Psoas muscle (tissue), 8 donors: Measurements from ENCODE around the gene COL6A2. TPM values are rescaled to one million over a fixed set of nuclear protein-coding genes. Genes with fewer than 3 reads are reported as not detected.
A peak's percentile ranks its signal among the peaks of the same experiment; 100 is the strongest.
"Not testable (repeated sequence)": the region's sequence is repeated elsewhere in the genome, so short reads cannot be mapped to it uniquely, and the experiment has no call there.

Experiments
- ATAC-seq, 4 donors: fragments of 200-7000 bp; cut with Tn5 transposase; one replicate each; pipeline ENCODE4 v1.9.1; 2020; ENCODE audit warnings: moderate library complexity in 3 of 4, mild to moderate bottlenecking in 2 of 4
- DNase-seq, 2 donors: peaks; one replicate each; pipeline ENCODE4 v3.0.0-alpha.2; 2020
- H3K27ac ChIP-seq: fragments of 200-600 bp; one replicate; pipeline ENCODE4 v1.8.0; 2022
- H3K27me3 ChIP-seq, 3 donors: fragments of 200-600 bp in 1 of 3; one replicate each; pipeline versions ENCODE4 v1.6.1 to v1.8.0; 2013 to 2022; ENCODE audit warnings: low read length in 2 of 3, mild to moderate bottlenecking in 2 of 3, moderate library complexity in 1 of 3; ENCODE audit not compliant: insufficient read depth in 3 of 3
- H3K36me3 ChIP-seq, 2 donors: fragments of 200-600 bp in 1 of 2; one replicate each; pipeline versions ENCODE4 v1.6.1 to v1.8.0; 2013 to 2022; ENCODE audit warnings: low read depth in 1 of 2, mild to moderate bottlenecking in 1 of 2, moderate library complexity in 1 of 2; ENCODE audit not compliant: insufficient read depth in 1 of 2
- H3K4me1 ChIP-seq: fragments of 200-600 bp; one replicate; pipeline ENCODE4 v1.8.0; 2022
- H3K4me3 ChIP-seq: fragments of 200-600 bp; one replicate; pipeline ENCODE4 v1.8.0; 2022; ENCODE audit warnings: mild to moderate bottlenecking
- H3K9me3 ChIP-seq: fragments of 200-600 bp; one replicate; pipeline ENCODE4 v1.8.0; 2022
- WGBS, 3 donors: extraction: QIAGEN DNeasy Blood & Tissue Kit; methylation state at CpG; one replicate each; pipeline versions ENCODE4 v1.1.6 to v1.1.7; 2013; 5-methylcytosine and 5-hydroxymethylcytosine counted together
- intact Hi-C, 2 donors: fragments of 100-400 bp; cut with DNase I; formaldehyde crosslinking; loops; one replicate each; pipeline versions ENCODE4 v1.11.0 to v1.14.2; 2022
- polyA plus RNA-seq, 3 donors: library from polyadenylated mRNA; stranded (reverse); fragments of 200-250 nt; gene quantifications; one replicate each; pipeline ENCODE4 v1.2.3, GENCODE V29; 2013
- total RNA-seq, 4 donors: library from RNA; stranded (reverse); fragmentation: NEBNext Ultra II Directional in 2 of 4; extraction: Animal tissue kit (Norgen Biotek cat#: 25700) in 2 of 4; gene quantifications; one replicate each; pipeline versions ENCODE4 v1.2.1 to v1.2.4, GENCODE V29; 2021 to 2023
- TF ChIP-seq, protein P1 (sequence below): fragments of 200-600 bp; IDR thresholded peaks from one replicate; pipeline ENCODE4 v1.8.0; 2022; ENCODE audit warnings: antibody characterized with exemption
- donor health status: healthy with polysubstance abuse.
- donor health status: DM: no; HTN: no; CAD: no; lungs with moderate emphysema.
- donor health status: Bipolar disorder and iron deficiency.
- donor health status: healthy.
- donor health status: DM: yes; HTN: yes; CAD: no.
- donor health status: DM: no; HTN: no; CAD: no.
- donor health status: DM: no; HTN: no; CAD: no.
- donor health status: DM: yes; HTN: yes; CAD: no.

COL6A2 gene
- total and polyA plus RNA-seq, 7 donors: 29.8 to 122 (median 58.8) TPM

DNA sequence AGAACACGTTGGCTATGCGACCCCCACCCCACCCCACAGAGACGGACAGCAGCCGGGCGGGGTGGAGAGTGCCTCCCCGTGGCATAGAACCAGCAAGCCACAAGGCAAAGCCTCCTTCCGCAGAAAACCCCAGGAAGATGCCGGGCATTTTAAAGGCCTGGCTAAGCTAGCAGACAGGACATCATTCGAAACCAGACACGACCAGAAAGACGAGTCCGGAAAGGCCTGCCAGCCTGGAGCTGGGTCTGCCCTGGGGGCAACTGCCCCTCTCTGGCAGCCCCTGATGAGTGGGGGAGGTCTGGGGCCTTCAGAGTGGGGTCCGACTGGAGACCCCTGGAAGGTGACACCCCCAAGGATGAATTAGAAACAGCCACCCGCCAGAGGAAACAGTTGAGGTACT lies 48.9 kb downstream of the COL6A2 start:
- intact Hi-C loops: loop anchor here in 1 of 2 donors (10.0 kb wide), 1 partner anchor 138 kb away; the partner anchor contains the start of genes MCM3AP and YBEY
- H3K4me3 ChIP-seq: no peak overlapping the region
- DNase-seq: no peak
- no peaks in the 10 kb centered on the region for H3K9me3 ChIP-seq
- ATAC-seq: no peak
- no peaks in the 10 kb centered on the region for H3K36me3 ChIP-seq
- no peaks in the 10 kb centered on the region for H3K4me1 ChIP-seq
- TF ChIP-seq, protein P1, sequence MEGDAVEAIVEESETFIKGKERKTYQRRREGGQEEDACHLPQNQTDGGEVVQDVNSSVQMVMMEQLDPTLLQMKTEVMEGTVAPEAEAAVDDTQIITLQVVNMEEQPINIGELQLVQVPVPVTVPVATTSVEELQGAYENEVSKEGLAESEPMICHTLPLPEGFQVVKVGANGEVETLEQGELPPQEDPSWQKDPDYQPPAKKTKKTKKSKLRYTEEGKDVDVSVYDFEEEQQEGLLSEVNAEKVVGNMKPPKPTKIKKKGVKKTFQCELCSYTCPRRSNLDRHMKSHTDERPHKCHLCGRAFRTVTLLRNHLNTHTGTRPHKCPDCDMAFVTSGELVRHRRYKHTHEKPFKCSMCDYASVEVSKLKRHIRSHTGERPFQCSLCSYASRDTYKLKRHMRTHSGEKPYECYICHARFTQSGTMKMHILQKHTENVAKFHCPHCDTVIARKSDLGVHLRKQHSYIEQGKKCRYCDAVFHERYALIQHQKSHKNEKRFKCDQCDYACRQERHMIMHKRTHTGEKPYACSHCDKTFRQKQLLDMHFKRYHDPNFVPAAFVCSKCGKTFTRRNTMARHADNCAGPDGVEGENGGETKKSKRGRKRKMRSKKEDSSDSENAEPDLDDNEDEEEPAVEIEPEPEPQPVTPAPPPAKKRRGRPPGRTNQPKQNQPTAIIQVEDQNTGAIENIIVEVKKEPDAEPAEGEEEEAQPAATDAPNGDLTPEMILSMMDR: no peak
- H3K27ac ChIP-seq: no peak overlapping the region
- 72 to 82% (median 76%) methylated on average over 13 to 14 of the region's 14 CpGs for WGBS, 3 donors
- H3K27me3 ChIP-seq: peaks cover 0 to 3% (median 0%) of the 10 kb centered on the region in 3 donors

DNA sequence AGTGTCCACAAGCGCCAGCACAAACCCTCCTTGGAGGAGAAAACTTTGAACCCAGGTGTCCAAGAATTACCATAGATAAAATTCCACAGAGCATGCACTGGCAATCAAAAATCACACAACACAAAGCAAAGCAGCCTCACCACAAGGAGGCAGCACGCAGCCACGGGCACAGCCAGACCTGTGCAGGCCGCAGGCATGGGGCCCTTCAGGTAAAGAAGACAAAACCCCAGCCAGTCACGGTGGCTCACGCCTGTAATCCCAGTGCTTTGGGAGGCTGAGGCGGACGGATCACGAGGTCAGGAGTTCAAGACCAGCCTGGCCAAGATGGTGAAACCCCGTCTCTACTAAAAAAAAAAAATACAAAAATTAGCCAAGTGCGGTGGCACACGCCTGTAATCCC lies 49.5 kb downstream of the COL6A2 start:
- WGBS, 3 donors: 81 to 86% (median 81%) methylated on average over 12 of the region's 12 CpGs
- peak; percentile 22 to 46 for DNase-seq
- not testable (repeated sequence) for H3K4me1 ChIP-seq

DNA sequence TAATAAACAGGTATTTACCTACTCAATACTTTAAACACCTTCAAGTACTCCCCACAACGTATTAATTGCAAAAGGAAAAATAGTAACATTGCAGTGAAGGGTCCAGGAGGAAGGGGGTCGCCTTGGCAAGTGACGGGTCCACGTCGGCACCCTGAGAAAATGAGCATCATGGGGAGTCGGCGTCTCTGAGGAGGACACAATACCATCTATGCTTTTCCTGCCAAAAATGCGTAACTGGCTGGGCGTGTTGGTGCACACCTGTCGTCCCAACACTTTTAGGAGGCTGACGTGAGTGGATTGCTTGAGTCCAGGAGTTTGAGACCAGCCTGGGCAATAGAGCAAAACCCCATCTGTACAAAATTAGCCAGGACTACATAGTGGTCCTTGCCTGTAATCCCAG lies 50.2 kb downstream of the COL6A2 start:
- TF ChIP-seq, protein P1: no peak
- H3K4me3 ChIP-seq: no peak overlapping the region
- no peak overlapping the region for H3K27ac ChIP-seq
- 79 to 88% (median 81%) methylated on average over 11 of the region's 11 CpGs for WGBS, 3 donors
- no peaks in the 10 kb centered on the region for H3K4me1 ChIP-seq
- H3K27me3 ChIP-seq: peaks cover 0 to 3% (median 0%) of the 10 kb centered on the region in 3 donors
- no peaks in the 10 kb centered on the region for H3K9me3 ChIP-seq
- no peak for ATAC-seq
- H3K36me3 ChIP-seq: no peaks in the 10 kb centered on the region
- intact Hi-C loops: loop anchor here in 1 of 2 donors (10.0 kb wide), 1 partner anchor 137 kb away; the partner anchor contains the start of genes MCM3AP and YBEY
- no peak for DNase-seq

More for the DNA sequence above, 49.5 kb downstream of the COL6A2 start:
- not testable (repeated sequence) for H3K4me3 ChIP-seq, H3K27ac ChIP-seq, ATAC-seq, H3K9me3 ChIP-seq, H3K36me3 ChIP-seq, H3K27me3 ChIP-seq
- intact Hi-C loops: loop anchor here in 1 of 2 donors (10.0 kb wide), 1 partner anchor 137 kb away; the partner anchor contains the start of genes MCM3AP and YBEY
- TF ChIP-seq, protein P1: peak; percentile 24

DNA sequence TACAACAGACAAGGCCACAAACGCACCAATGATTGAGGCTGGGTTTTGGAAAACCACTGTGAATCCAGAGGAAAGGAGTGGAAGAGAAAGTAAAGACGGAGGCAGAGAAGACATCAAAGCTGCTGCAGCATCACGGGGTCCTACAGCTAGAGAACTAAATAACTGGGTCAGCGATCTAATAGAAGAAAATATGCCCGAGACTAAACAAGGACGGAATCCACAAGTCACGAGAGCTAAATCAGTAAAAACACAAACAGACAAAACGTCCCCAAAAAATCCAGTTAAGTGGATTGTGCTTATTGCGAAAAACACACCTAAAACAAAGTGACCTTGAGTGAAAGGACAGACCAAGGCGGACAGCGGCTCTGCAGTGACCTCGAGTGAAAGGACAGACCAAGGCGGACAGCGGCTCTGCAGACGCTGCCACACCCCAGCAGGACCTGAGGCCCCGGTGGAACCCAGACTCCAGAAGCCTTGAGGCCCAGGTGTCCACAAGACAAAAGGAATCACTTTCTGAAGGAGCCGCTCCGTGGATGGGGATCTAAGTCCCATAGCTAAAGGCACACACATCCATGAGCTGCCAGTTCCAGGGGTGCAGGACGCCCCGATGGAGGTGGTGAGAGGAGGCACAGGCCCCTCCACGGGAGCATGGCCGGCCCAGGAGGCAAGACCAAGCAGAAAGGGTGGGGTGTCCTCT lies 51.4 kb downstream of the COL6A2 start:
- Histone ChIP-seq H3K4me1 (no peaks in the 10 kb centered on the region), H3K4me3 (no peak overlapping the region), H3K27ac (no peak overlapping the region), H3K27me3 (peaks cover 0 to 3% (median 0%) of the 10 kb centered on the region in 3 donors), H3K36me3 (no peaks in the 10 kb centered on the region), H3K9me3 (no peaks in the 10 kb centered on the region)
- DNase-seq (no peak), ATAC-seq (no peak)
- intact Hi-C loops: loop anchor here in 1 of 2 donors (10.0 kb wide), 1 partner anchor 135 kb away; the partner anchor contains the start of genes MCM3AP and YBEY
- WGBS, 3 donors: 85 to 87% (median 86%) methylated on average over 22 of the region's 22 CpGs
- TF ChIP-seq, protein P1: no peak
